ENCODE measurements around the gene KRT76. TPM values are rescaled to one million over a fixed set of nuclear protein-coding genes. Genes with fewer than 3 reads are reported as not detected.
"Not testable (repeated sequence)": the region's sequence is repeated elsewhere in the genome, so short reads cannot be mapped to it uniquely, and the experiment has no call there.

The KRT76 gene
- total RNA-seq, 4 donors from 2014 or later = not detected

DNA sequence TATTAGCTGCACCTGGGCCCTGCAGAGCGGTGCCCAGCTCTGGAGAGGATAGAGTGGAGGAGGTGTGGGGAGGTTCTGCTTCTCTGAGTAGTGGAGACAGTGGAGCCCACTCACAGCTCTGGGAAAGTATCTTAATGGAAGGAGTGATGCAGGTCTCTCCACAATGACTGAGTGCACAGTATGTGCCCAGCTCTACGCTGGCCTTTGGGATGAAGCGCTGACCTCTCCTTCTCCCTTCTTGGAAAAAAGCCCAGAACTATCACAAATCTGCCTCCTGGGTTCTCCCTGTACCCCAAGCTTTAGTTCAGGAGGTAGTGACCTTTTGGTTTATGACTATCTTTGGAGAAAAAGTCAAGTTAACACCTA is 19.3 kb upstream of the KRT76 start:
- in situ Hi-C loops (cut with MboI; ENCODE audit: low sequenced_read_pairs in 4 of 4) = no loop called here
- DNase-seq (no peak), ATAC-seq (no peak)
- TF ChIP-seq, protein P1, sequence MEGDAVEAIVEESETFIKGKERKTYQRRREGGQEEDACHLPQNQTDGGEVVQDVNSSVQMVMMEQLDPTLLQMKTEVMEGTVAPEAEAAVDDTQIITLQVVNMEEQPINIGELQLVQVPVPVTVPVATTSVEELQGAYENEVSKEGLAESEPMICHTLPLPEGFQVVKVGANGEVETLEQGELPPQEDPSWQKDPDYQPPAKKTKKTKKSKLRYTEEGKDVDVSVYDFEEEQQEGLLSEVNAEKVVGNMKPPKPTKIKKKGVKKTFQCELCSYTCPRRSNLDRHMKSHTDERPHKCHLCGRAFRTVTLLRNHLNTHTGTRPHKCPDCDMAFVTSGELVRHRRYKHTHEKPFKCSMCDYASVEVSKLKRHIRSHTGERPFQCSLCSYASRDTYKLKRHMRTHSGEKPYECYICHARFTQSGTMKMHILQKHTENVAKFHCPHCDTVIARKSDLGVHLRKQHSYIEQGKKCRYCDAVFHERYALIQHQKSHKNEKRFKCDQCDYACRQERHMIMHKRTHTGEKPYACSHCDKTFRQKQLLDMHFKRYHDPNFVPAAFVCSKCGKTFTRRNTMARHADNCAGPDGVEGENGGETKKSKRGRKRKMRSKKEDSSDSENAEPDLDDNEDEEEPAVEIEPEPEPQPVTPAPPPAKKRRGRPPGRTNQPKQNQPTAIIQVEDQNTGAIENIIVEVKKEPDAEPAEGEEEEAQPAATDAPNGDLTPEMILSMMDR (IDR thresholded peaks at IDR 0.05 in 4 of 5, conservative IDR thresholded peaks at IDR 0.05 in 1 of 5) = no peak
- H3K4me3 ChIP-seq = no peak overlapping the region
- H3K4me1 ChIP-seq = no peaks in the 10 kb centered on the region
- intact Hi-C loops (cut with DNase I; ENCODE audit: low total_unique reads) = no loop called here
- H3K27ac ChIP-seq = no peak overlapping the region
- no peaks in the 10 kb centered on the region for H3K36me3 ChIP-seq
- H3K9me3 ChIP-seq = no peaks in the 10 kb centered on the region
- H3K27me3 ChIP-seq = no peaks in the 10 kb centered on the region

DNA sequence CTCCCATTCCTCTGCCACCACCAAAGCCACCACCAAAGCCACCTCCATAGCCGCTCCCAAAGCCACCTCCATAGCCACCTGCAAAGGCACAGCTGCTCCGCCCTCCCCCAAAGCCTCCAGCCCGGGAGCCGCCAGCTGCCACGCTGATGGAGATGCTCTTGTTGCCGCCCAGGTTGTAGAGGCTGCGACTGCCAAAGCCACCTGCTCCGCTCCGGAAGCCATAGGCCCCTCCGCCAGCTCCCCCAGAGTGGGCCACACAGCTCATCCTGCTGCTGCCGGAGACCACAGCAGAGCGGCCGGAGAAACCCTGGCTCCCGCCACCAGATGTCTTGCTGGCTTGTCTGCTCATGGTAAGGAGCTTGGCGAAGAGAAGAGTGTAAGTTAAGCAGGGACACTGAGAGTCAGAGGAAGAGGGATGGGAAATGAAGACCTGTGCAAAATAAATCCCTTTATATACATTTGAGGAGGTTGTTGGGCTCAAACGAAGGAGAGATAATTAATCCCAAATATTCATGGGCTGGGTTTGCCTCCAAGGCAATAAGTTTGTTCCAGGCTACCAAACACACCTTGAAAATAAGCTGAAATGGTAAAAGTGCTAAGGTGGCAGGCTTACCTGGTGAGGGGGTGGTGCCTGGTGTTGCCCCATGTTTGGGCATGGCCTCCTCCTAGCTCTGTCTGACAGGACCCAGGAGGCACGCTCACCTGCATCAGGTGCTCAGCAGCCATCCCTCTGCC is 18.7 kb upstream of the KRT76 start, which contains the start of gene KRT3:
KRT3 (minus strand) TSS at position 424 of the 735 bp plus-strand sequence; CDS start at position 349, 75 bp downstream.
- DNase-seq (no peak), ATAC-seq (no peak)
- Histone ChIP-seq H3K4me3 (no peak within 1 kb of the TSS), H3K4me1 (no peaks in the 10 kb centered on the region), H3K9me3 (no peaks in the 10 kb centered on the region), H3K27me3 (peaks cover 0 to 4% (median 1%) of the 10 kb centered on the region in 3 donors), H3K27ac (no peak within 1 kb of the TSS), H3K36me3 (no peaks in the 10 kb centered on the region)
- TF ChIP-seq, protein P1 (IDR thresholded peaks at IDR 0.05 in 4 of 5, conservative IDR thresholded peaks at IDR 0.05 in 1 of 5) = no peak
- TF ChIP-seq POLR2A (IDR thresholded peaks at IDR 0.05) = no peak
- in situ Hi-C loops (cut with MboI; ENCODE audit: low sequenced_read_pairs in 4 of 4) = no loop called here
- intact Hi-C loops (cut with DNase I; ENCODE audit: low total_unique reads) = no loop called here

DNA sequence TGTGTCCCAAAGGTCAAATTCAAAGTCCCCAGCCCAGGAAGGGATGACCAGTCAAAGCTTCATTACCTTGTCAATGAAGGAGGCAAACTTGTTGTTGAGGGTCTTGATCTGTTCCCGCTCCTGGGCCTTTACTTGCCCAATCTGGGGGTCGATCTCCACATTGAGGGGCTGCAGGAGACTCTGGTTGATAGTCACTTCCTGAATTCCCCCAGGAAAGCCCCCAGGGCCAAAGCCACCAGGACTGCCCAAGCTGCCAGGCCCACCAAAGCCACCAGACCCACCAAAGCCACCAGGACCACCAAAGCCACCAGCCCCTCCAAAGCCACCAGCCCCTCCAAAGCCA is 18.2 kb upstream of the KRT76 start:
- H3K36me3 ChIP-seq; in situ Hi-C loops (cut with MboI; ENCODE audit: low sequenced_read_pairs in 4 of 4); H3K27ac ChIP-seq; H3K4me1 ChIP-seq; ATAC-seq; DNase-seq; H3K4me3 ChIP-seq; H3K27me3 ChIP-seq; intact Hi-C loops (cut with DNase I; ENCODE audit: low total_unique reads); H3K9me3 ChIP-seq: not testable (repeated sequence)

DNA sequence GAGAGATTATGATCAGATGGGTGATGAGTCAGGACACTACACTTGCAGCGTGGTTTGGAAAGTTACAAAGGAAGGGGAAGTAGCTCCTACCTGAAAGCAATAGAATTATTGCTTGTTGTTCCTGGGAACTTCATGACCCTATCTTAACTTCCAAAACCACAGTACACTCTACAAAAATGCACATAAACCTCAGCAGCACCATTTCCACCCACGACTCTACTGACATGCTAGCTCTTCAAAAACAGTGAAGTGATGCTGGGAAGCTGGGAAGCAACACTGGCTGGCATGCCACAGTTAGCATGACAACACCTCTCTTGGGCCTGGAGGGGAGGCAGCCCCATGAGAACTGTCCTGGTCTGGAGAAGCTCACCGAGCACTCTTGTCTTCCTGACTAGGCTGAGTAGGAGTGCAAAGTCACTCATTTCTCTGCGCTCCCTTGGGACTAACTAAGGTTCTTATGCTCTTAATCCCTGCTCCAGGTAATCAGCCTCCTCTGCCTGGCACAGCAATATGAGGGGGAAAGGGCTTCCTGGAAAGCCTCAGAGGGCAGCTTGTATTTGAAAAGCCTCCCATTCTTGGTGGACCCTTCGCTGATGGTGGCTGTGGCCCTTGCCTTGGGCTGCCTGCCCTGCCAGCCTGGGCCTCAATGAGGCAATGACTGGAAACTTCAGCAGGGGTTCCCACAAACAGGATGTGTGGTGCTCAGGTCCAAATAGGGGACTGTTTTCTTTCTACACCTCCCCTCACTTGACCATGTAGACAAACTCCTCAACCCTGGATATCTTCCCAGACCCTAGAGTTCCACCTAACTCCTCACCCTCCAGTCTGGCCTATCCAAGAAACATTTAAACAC is 17.6 kb upstream of the KRT76 start:
- no peak overlapping the region for H3K27ac ChIP-seq
- in situ Hi-C loops (cut with MboI; ENCODE audit: low sequenced_read_pairs in 4 of 4) (no loop called here), intact Hi-C loops (cut with DNase I; ENCODE audit: low total_unique reads) (no loop called here)
- ATAC-seq (no peak), DNase-seq (no peak)
- H3K36me3 ChIP-seq = no peaks in the 10 kb centered on the region
- H3K9me3 ChIP-seq = no peaks in the 10 kb centered on the region
- TF ChIP-seq POLR2A (IDR thresholded peaks at IDR 0.05) = no peak
- TF ChIP-seq, protein P1 (IDR thresholded peaks at IDR 0.05 in 4 of 5, conservative IDR thresholded peaks at IDR 0.05 in 1 of 5) = no peak
- no peaks in the 10 kb centered on the region for H3K4me1 ChIP-seq
- H3K27me3 ChIP-seq = peaks cover 9 to 15% (median 12%) of the 10 kb centered on the region in 3 donors
- no peak overlapping the region for H3K4me3 ChIP-seq

Data from gastrocnemius medialis (tissue), 4 donors.